DND-41 (cell line): ENCODE data around the gene DES.

Experiments
- ATAC-seq: fragments of 200-7000 bp; cut with Tn5 transposase; 3 replicates; pipeline ENCODE4 v1.9.1; 2021; ENCODE audit warnings: low read depth; ENCODE audit not compliant: insufficient read depth
- DNase-seq: peaks from one replicate; pipeline ENCODE4 v3.0.0-alpha.2; 2020
- H2AFZ ChIP-seq: 2 replicates; pipeline ENCODE4 v1.6.0; 2012; ENCODE audit warnings: low read depth, low read length
- H3K27ac ChIP-seq: 2 replicates; pipeline ENCODE4 v1.5.1; 2012; ENCODE audit warnings: low read length, inconsistent platforms
- H3K27me3 ChIP-seq: fragments of 200-600 bp; sonication (generic); 2 replicates; pipeline ENCODE4 v1.6.0; 2012; ENCODE audit warnings: low read length, mild to moderate bottlenecking, inconsistent platforms; ENCODE audit not compliant: insufficient read depth, poor library complexity
- H3K36me3 ChIP-seq: 2 replicates; pipeline ENCODE4 v1.5.1; 2012; ENCODE audit warnings: low read length, inconsistent platforms; ENCODE audit not compliant: insufficient read depth
- H3K4me1 ChIP-seq: 2 replicates; pipeline ENCODE4 v1.5.1; 2012; ENCODE audit warnings: mild to moderate bottlenecking, low read length; ENCODE audit not compliant: insufficient read depth
- H3K4me2 ChIP-seq: 2 replicates; pipeline ENCODE4 v1.6.0; 2012; ENCODE audit warnings: mild to moderate bottlenecking, moderate library complexity, low read length, inconsistent platforms; ENCODE audit not compliant: insufficient read depth
- H3K4me3 ChIP-seq, 2 experiments: fragments of 200-600 bp in 1 of 2; shearing (Covaris generic) in 1 of 2; 2 replicates each; pipeline ENCODE4 v1.5.1; 2012 to 2016; ENCODE audit warnings: inconsistent platforms in 2 of 2, low read length in 2 of 2, mild to moderate bottlenecking in 2 of 2, low read depth in 1 of 2, moderate library complexity in 1 of 2
- H3K79me2 ChIP-seq: 2 replicates; pipeline ENCODE4 v1.6.0; 2012; ENCODE audit warnings: low read length, inconsistent platforms; ENCODE audit not compliant: insufficient read depth
- H3K9ac ChIP-seq: 2 replicates; pipeline ENCODE4 v1.6.0; 2012; ENCODE audit warnings: low read depth, mild to moderate bottlenecking, inconsistent platforms, low read length, moderate library complexity
- H3K9me3 ChIP-seq: 2 replicates; pipeline ENCODE4 v1.5.1; 2012; ENCODE audit warnings: low read length, moderate library complexity, mild to moderate bottlenecking, inconsistent platforms; ENCODE audit not compliant: insufficient read depth, severe bottlenecking
- H4K20me1 ChIP-seq: 2 replicates; pipeline ENCODE4 v1.6.0; 2012; ENCODE audit warnings: low read length; ENCODE audit not compliant: insufficient read depth
- CTCF ChIP-seq: IDR thresholded peaks from 2 replicates; pipeline ENCODE4 v1.5.1; 2012; ENCODE audit warnings: borderline replicate concordance, low read length, moderate library complexity, mild to moderate bottlenecking; ENCODE audit not compliant: poor library complexity, severe bottlenecking; ENCODE audit errors: extremely low read depth
- EZH2 ChIP-seq: IDR thresholded peaks from 3 replicates; pipeline ENCODE4 v1.6.1; 2012; ENCODE audit warnings: borderline replicate concordance, low read depth, mild to moderate bottlenecking, moderate library complexity, low read length, inconsistent platforms; ENCODE audit not compliant: severe bottlenecking

Gene DES

GRCh38 chr2:219408204-219408603 is 10.0 kb upstream of the DES start:
- H3K27me3 ChIP-seq, result peaks cover 5% of the 10 kb centered on the region
- H3K79me2 ChIP-seq, result no peaks in the 10 kb centered on the region
- no peak overlapping the region for H3K4me2 ChIP-seq
- no peaks in the 10 kb centered on the region for H4K20me1 ChIP-seq
- H3K9me3 ChIP-seq, result peaks cover 4% of the 10 kb centered on the region
- H3K4me3 ChIP-seq, result no peak overlapping the region
- ATAC-seq, result no peak
- TF ChIP-seq CTCF (no peak), EZH2 (no peak)
- no peaks in the 10 kb centered on the region for H3K4me1 ChIP-seq
- no peaks in the 10 kb centered on the region for H3K36me3 ChIP-seq
- no peak overlapping the region for H3K9ac ChIP-seq
- no peak for DNase-seq
- H3K27ac ChIP-seq, result no peak overlapping the region
- H2AFZ ChIP-seq, result no peak overlapping the region

GRCh38 chr2:219408631-219409030 is 9.5 kb upstream of the DES start:
- Histone ChIP-seq H3K79me2 (no peaks in the 10 kb centered on the region), H2AFZ (no peak overlapping the region), H3K27ac (no peak overlapping the region), H3K4me3 (no peak overlapping the region), H3K4me1 (no peaks in the 10 kb centered on the region), H4K20me1 (no peaks in the 10 kb centered on the region), H3K9me3 (peaks cover 4% of the 10 kb centered on the region), H3K27me3 (peaks cover 5% of the 10 kb centered on the region), H3K9ac (no peak overlapping the region), H3K36me3 (no peaks in the 10 kb centered on the region), H3K4me2 (no peak overlapping the region)
- TF ChIP-seq EZH2 (no peak), CTCF (no peak)
- no peak for ATAC-seq
- no peak for DNase-seq

- Histone ChIP-seq H3K9ac (no peak overlapping the region), H3K27ac (no peak overlapping the region), H3K79me2 (no peaks in the 10 kb centered on the region), H3K4me2 (no peak overlapping the region), H3K4me3 (no peak overlapping the region), H3K36me3 (no peaks in the 10 kb centered on the region), H3K27me3 (peaks cover 5% of the 10 kb centered on the region), H3K9me3 (peaks cover 4% of the 10 kb centered on the region), H2AFZ (no peak overlapping the region), H4K20me1 (no peaks in the 10 kb centered on the region), H3K4me1 (no peaks in the 10 kb centered on the region)
- ATAC-seq, result no peak
- TF ChIP-seq CTCF, result no peak
- no peak for DNase-seq
Measured at GRCh38 chr2:219409619-219410018, 8.6 kb upstream of the DES start.

GRCh38 chr2:219410390-219410789 is 7.8 kb upstream of the DES start:
- no peak overlapping the region for H3K9ac ChIP-seq
- H3K4me1 ChIP-seq, result no peaks in the 10 kb centered on the region
- no peaks in the 10 kb centered on the region for H4K20me1 ChIP-seq
- H3K36me3 ChIP-seq, result no peaks in the 10 kb centered on the region
- H2AFZ ChIP-seq, result no peak overlapping the region
- peaks cover 8% of the 10 kb centered on the region for H3K27me3 ChIP-seq
- ATAC-seq (no peak), DNase-seq (no peak)
- no peak overlapping the region for H3K27ac ChIP-seq
- peaks cover 4% of the 10 kb centered on the region for H3K9me3 ChIP-seq
- no peak overlapping the region for H3K4me2 ChIP-seq
- no peak overlapping the region for H3K4me3 ChIP-seq
- no peaks in the 10 kb centered on the region for H3K79me2 ChIP-seq
- TF ChIP-seq CTCF (no peak), EZH2 (no peak)
